HepG2 (cell line): Measurements from ENCODE around the gene SF1. TPM values are rescaled to one million over a fixed set of nuclear protein-coding genes. Genes with fewer than 3 reads are reported as not detected.
A peak's percentile ranks its signal among the peaks of the same experiment; 100 is the strongest.

ENCODE experiments used
- ETV5 ChIP-seq: IDR thresholded peaks from 2 replicates; pipeline ENCODE4 v1.6.1; 2018; ENCODE audit warnings: missing biosample characterization, missing genetic modification reagents, inconsistent platforms, borderline replicate concordance
- KAT2B ChIP-seq: fragments of 150-350 bp; IDR thresholded peaks from 2 replicates; pipeline ENCODE4 v1.6.1; 2014; ENCODE audit warnings: low read depth, low read length, borderline replicate concordance
- KDM2A ChIP-seq: sonication (generic); formaldehyde crosslinking; IDR thresholded peaks from 2 replicates; pipeline ENCODE4 v1.4.0; 2020; ENCODE audit warnings: low read depth, missing genetic modification reagents, borderline replicate concordance
- MAZ ChIP-seq, 2 experiments: sonication (generic) in 1 of 2; formaldehyde crosslinking in 1 of 2; IDR thresholded peaks; 2 replicates each; pipeline versions ENCODE4 v1.5.0 to v1.6.1; 2012 to 2020; ENCODE audit warnings: low read depth in 2 of 2, mild to moderate bottlenecking in 2 of 2, borderline replicate concordance in 1 of 2, improper control_type of control experiment in 1 of 2, low read length in 1 of 2, missing genetic modification reagents in 1 of 2, moderate library complexity in 1 of 2
- MXD1 ChIP-seq: sonication (generic); formaldehyde crosslinking; IDR thresholded peaks from 2 replicates; pipeline ENCODE4 v1.4.0; 2020; ENCODE audit warnings: mild to moderate bottlenecking, missing genetic modification reagents
- PREB ChIP-seq: sonication (generic); formaldehyde crosslinking; IDR thresholded peaks from 2 replicates; pipeline ENCODE4 v1.4.0; 2020; ENCODE audit warnings: missing genetic modification reagents
- RAD21 ChIP-seq: fragments of 450-650 bp; formaldehyde crosslinking; IDR thresholded peaks from 2 replicates; pipeline ENCODE4 v1.5.0; 2020; ENCODE audit warnings: mild to moderate bottlenecking
- YY1 ChIP-seq: IDR thresholded peaks from 2 replicates; pipeline ENCODE4 v1.6.1; 2011; ENCODE audit warnings: low read length, low read depth, moderate library complexity, mild to moderate bottlenecking; ENCODE audit not compliant: insufficient read depth, insufficient replicate concordance
- ZNF564 ChIP-seq: sonication (generic); formaldehyde crosslinking; IDR thresholded peaks from 2 replicates; pipeline ENCODE4 v1.8.1; 2023; ENCODE audit warnings: mild to moderate bottlenecking, missing genetic modification reagents
- ZNF710 ChIP-seq: sonication (generic); formaldehyde crosslinking; IDR thresholded peaks from 2 replicates; pipeline ENCODE4 v1.5.0; 2020; ENCODE audit warnings: mild to moderate bottlenecking, missing genetic modification reagents, borderline replicate concordance
- ZSCAN12 ChIP-seq: sonication (generic); formaldehyde crosslinking; IDR thresholded peaks from 2 replicates; pipeline ENCODE4 v1.9.0; 2021; ENCODE audit warnings: mild to moderate bottlenecking, missing genetic modification reagents
- polyA plus RNA-seq, 8 experiments: library from polyadenylated mRNA; depleted of rRNA in 3 of 8; stranded (reverse) in 7 of 8; unstranded in 1 of 8; fragments of >200 nt; fragmentation: Illumina TruSeq in 4 of 8; extraction: Trizol in 4 of 8; gene quantifications; 2 replicates each; pipeline versions ENCODE4 v1.2.1 to v1.2.3, GENCODE V29; 2011 to 2016; ENCODE audit warnings: low read depth in 4 of 8, missing spikeins in 1 of 8, mixed read lengths in 1 of 8; ENCODE audit not compliant: insufficient read depth in 1 of 8
- total RNA-seq, 5 experiments: library from RNA; depleted of rRNA; stranded (reverse); fragments of >200 nt; fragmentation: Illumina TruSeq; extraction: Trizol; gene quantifications; 2 replicates each; pipeline ENCODE4 v1.2.3, GENCODE V29; 2016; ENCODE audit warnings: low read depth in 1 of 5
- TF ChIP-seq, protein P1 (sequence below): sonication (generic); formaldehyde crosslinking; IDR thresholded peaks from 2 replicates; pipeline ENCODE4 v1.4.0; 2020; ENCODE audit warnings: missing genetic modification reagents, low read depth, mild to moderate bottlenecking, borderline replicate concordance
- TF ChIP-seq, protein P2 (sequence below), 2 experiments: fragments of 450-650 bp in 1 of 2; sonication (generic) in 1 of 2; formaldehyde crosslinking in 1 of 2; IDR thresholded peaks; 2 replicates each; pipeline versions ENCODE4 v1.6.1 to v1.8.0; 2016 to 2022; ENCODE audit warnings: antibody characterized with exemption in 1 of 2, mild to moderate bottlenecking in 1 of 2, missing genetic modification reagents in 1 of 2

The SF1 gene
- total and polyA plus RNA-seq, 2 of the 13 experiments (the other 11 are each of a cell fraction or from before 2014, with no cell fraction given), result 55.5 to 70.4 TPM

DNA sequence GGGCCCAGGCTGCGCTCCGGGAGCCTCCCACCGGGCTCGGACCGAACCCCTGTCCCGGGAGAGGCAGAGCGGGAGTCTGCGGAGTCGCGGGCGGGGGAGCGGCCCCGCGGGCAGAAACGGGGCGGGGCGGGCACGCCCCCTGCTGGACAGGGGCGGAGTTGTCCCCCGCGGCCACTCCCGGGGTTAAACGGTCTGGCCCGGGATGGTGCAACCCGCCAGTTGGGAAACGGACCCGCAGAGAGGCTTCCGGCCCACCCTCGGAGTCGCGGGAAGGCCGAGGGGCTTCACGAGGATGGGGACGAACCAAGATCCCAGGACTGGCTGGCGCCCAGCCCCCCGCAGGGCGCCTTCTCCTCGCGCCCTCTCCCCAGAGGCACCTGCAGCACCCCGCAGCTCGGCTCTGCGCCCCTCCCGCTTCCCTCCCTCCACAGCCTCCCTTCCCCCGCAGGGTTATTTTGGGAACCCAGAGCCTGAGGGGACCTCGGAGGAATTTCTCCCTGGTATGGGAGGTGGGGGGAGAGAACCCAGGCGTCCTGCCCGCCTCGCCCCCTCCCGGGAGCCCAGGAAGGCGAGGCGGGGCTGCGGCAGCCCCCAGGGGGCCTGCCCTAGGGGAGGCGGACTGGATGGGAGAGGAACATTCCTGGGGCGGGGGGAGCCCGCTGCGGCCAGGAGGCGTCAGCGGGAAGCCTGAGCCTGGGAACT, 35.3 kb downstream of the SF1 start (continued):
- TF ChIP-seq ZNF710 (CRISPR knock-in tag) (peak; percentile 18; the same call in 1 of the 2 replicates), ZSCAN12 (CRISPR knock-in tag) (no peak), YY1 (peak; percentile 29), ZNF564 (0 out of 2 replicates have a peak, but pooled peaks have one; percentile 30), RAD21 (CRISPR knock-in tag) (peak; percentile 75), MXD1 (CRISPR knock-in tag) (no peak), KAT2B (no peak), ETV5 (0 out of 2 replicates have a peak, but pooled peaks have one; percentile 42), MAZ (IDR thresholded peaks at IDR 0.05; ENCODE audit: borderline replicate concordance, low read depth, low read length) (peak; percentile 39; the same call in 1 of the 2 replicates), MAZ (CRISPR knock-in tag; IDR thresholded peaks at IDR 0.05; ENCODE audit: low read depth) (no peak; the same call in 1 of the 2 replicates), KDM2A (CRISPR knock-in tag) (peak; percentile 42; the same call in 1 of the 2 replicates), PREB (CRISPR knock-in tag) (no peak)
- TF ChIP-seq, protein P1, sequence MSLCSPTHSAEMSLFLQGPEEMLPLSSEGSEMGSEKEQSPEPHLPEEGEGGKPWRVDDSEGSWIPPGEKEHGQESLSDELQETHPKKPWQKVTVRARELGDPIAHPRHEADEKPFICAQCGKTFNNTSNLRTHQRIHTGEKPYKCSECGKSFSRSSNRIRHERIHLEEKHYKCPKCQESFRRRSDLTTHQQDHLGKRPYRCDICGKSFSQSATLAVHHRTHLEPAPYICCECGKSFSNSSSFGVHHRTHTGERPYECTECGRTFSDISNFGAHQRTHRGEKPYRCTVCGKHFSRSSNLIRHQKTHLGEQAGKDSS, result no peak
- TF ChIP-seq, protein P2, sequence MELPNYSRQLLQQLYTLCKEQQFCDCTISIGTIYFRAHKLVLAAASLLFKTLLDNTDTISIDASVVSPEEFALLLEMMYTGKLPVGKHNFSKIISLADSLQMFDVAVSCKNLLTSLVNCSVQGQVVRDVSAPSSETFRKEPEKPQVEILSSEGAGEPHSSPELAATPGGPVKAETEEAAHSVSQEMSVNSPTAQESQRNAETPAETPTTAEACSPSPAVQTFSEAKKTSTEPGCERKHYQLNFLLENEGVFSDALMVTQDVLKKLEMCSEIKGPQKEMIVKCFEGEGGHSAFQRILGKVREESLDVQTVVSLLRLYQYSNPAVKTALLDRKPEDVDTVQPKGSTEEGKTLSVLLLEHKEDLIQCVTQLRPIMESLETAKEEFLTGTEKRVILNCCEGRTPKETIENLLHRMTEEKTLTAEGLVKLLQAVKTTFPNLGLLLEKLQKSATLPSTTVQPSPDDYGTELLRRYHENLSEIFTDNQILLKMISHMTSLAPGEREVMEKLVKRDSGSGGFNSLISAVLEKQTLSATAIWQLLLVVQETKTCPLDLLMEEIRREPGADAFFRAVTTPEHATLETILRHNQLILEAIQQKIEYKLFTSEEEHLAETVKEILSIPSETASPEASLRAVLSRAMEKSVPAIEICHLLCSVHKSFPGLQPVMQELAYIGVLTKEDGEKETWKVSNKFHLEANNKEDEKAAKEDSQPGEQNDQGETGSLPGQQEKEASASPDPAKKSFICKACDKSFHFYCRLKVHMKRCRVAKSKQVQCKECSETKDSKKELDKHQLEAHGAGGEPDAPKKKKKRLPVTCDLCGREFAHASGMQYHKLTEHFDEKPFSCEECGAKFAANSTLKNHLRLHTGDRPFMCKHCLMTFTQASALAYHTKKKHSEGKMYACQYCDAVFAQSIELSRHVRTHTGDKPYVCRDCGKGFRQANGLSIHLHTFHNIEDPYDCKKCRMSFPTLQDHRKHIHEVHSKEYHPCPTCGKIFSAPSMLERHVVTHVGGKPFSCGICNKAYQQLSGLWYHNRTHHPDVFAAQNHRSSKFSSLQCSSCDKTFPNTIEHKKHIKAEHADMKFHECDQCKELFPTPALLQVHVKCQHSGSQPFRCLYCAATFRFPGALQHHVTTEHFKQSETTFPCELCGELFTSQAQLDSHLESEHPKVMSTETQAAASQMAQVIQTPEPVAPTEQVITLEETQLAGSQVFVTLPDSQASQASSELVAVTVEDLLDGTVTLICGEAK (IDR thresholded peaks at IDR 0.05), result no peak
- TF ChIP-seq, protein P2 (CRISPR knock-in tag; IDR thresholded peaks at IDR 0.05), result 0 out of 2 replicates have a peak, but pooled peaks have one; percentile 31
